HL-60/S4 (cell line): Measurements from ENCODE around the gene CDH11.

Source experiments
- in situ Hi-C: fragments of 300-500 bp; cut with MboI; formaldehyde crosslinking; loops from 2 replicates; pipeline ENCODE4 v1.14.3; 2022; ENCODE audit warnings: low sequenced_read_pairs

Gene CDH11

DNA sequence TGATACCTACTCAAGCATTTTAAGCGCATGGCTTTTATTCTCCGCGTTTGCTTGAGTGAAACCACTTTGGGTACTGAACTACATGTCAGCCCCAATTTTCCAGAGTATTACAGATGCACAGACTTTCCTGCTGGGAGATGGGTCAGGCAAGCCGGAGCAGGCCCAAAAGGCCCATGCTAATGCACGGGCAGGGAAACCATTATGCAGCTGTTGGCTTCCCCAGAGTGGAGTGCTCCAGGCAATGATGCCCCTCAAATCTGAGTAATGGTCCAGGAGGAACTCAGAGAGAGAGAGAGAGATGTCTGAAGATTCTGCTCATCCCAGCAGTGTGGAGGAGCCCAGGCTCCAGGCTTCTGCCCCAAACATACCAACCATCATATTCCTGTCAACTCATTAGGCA, 80.2 kb downstream of the CDH11 start:
- in situ Hi-C loops: no loop called here

DNA sequence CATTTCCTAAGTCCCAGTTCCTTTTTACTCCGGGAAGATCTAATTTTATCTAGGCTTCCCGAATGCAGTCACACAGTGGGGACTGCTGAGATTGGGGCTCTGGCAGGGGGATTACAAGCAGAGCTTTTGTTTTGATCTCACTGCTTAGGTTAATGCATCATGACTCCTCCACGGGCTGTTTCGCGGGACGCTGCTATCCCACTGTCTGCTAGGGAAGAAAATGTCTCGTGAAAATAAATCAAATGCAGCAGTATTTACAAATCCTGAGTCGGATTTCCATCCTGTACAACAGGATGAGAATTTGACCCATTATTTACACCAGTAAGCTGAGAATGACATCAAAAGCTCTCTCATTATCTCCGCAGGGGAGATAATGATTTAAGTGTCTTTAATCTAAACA, 83.8 kb downstream of the CDH11 start:
- in situ Hi-C loops: no loop called here

DNA sequence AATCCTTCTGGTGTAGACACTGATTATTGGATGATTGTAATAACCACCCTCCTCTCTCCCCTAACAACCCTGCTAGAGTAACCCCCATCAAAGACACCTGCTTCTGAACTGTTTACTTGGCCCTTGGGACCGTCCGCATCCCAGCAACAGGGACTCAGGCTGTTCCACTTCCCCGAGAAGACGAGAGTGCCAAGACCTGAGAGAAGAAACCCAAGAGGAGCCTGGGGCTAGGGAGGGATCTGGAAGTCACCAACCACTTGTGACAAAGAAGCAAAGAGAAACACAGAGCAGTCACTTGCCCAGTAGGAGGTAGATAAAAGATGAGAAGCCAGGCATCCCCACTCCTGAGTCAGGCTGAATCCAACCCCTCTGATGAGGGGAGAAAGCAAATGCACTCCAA, 84.3 kb downstream of the CDH11 start:
- in situ Hi-C loops: no loop called here

DNA sequence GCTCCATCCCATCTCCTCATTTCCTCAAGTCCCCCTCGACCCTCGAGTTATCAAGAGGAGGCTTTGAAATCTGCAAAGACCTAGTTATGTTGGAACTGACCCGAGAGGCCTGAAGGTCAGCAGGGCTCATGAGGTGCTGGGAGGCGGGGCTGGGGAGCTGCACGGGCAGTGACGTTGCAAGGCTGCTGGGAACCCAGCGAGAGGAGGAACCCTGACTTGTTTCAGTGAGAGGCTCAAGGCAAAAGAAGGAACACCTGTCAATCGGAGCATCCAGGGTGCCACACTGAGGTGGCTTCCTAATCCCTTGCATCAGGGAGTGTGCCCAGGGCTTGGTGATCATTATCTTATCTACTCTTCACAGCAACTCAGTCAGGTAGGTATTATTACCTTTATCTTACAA, 86.9 kb downstream of the CDH11 start:
- in situ Hi-C loops: no loop called here

DNA sequence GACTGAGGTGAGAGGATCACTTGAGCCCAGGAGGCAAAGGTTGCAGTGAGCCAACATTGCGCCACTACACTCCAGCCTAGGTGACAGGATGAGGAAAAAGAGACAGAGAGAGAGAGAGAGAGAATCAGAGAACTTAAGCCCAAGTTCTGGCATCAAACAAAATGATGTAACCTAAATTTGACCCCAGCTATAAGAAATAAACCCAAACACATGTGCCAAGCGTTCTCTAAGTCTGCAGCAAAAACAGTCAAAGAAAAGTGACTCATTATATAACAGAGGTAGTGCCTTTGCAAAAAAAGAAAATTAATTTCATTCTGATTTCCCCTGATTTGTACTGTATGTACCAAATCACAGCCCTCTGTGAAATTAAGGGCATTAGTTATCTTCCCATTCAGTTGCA, 89.5 kb downstream of the CDH11 start:
- in situ Hi-C loops: no loop called here

DNA sequence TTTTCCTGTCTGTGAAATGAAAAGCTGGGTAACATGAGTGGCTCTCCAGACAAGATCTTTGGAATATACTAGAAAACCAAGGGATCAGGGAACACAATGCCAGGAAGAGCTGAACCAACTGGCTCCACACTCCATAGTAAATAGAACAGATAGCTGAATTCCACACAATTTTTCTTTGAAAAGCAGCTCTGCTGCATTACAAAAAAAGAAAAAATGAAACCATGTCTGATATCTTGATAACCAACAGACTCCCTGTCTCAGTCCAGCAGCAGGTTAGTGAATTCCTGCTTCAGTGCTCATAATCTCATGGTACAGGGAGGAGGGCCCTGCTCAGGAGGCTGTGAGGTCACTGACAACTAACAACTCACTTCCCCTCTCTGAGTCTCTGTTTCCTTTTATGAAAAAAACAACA, 97.1 kb downstream of the CDH11 start:
- in situ Hi-C loops: no loop called here

DNA sequence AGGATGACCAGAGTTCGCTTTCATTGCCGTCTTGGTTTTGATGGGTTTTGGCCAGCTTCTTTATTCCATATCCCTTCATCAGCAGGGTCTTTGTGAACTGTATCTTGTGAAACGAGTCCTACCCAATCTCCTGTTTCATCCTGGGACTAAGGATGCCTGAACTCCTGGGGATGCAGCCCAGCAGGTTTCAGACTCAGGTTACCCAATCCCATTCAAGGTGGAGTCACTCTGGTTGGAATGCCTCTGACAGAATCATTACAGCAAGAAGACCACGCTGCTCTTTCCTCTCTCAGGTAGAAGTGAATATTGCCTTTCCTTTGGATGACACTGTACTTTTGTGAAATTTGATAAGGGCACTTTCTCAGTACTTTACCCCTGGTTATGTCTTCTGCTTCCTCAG, 98.1 kb downstream of the CDH11 start:
- in situ Hi-C loops: no loop called here

DNA sequence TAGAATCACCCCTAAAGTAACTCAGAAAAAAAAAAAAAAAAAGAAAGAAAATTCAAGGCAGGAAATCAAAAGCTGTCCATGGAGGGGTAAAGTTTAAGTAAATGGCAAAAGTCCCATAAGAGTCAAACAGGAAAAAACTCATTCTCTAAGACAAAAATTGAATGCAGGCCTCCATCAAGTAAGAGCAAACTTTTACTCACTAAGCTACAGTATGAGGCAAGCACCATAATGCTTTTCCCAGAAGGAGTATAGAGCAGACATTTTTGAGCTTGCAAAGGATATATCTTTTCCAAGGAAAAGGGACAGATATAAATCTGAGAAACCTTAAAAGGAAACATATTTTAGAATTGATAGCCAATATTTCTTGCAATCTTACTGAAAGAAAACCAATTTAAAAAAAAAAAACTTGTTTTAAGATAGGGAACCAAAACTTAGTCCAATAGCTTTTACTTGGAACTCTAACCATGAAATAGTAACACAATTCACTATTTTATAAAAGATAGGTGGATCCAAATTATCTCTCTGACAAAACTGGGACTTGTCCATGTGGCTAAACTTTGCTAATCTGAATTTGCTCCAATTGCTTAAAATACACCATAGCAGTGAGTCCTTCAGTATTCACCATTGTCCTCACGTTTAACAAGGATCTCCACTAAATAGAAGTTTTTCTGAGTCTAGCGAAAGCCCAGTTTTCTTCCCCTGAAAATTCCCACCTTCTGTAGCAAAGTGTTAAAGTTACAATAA, 99.8 kb downstream of the CDH11 start:
- in situ Hi-C loops: no loop called here

DNA sequence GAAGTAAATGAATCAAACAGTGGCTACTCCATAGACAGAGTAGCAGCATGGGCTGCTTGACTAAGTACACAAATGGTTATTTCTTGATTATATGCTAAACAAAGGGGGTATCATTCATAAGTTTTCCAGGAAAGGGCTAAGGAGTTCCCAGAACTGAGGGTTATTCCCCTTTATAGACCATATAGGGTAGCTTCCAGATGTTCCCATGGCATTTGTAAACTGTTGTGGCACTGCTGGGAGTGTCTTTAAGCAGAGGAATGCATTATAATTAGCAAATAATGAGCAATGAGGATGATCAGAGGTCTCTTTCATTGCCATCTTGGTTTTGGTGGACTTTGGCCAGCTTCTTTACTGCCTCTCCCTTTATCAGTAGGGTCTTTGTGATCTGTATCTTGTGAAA, 105.1 kb downstream of the CDH11 start:
- in situ Hi-C loops: no loop called here

DNA sequence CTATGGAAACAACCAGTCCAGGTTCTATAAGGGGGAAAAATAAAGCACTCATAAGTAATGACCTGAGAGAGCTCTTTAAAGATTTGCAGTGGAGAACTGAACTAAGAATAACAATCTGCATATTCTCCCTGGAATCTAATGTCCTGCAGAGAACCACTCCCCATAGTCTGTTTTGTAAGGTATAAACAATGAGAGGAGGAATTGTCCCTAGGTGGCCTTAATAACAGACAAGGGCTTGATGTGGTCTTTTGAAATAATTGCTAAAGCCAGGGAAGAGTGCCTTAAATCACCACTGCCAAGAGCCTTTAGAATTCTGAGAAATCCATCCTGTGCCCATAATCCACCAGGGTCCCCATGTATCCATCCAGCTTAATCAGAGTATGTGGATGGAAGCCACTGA, 106.3 kb downstream of the CDH11 start:
- in situ Hi-C loops: no loop called here

DNA sequence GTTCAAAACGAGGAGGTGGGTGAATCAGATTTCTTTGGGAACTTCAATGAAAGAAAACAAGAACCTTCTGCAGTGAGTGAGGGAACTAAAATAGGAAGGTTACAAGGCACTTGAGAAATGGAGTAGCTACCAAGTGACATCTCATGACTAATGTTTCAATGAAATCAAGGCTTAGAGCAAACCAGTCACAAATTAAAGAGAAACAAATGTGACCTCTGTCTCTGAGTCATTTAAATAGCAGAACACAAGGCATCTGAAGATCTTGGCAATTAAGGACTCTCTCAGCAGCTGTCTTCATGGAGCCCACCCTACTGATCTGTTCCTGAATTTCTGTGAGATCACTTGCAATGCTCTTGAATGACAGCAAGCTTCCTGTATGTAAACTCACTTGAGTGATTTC, 109.5 kb downstream of the CDH11 start:
- in situ Hi-C loops: no loop called here

DNA sequence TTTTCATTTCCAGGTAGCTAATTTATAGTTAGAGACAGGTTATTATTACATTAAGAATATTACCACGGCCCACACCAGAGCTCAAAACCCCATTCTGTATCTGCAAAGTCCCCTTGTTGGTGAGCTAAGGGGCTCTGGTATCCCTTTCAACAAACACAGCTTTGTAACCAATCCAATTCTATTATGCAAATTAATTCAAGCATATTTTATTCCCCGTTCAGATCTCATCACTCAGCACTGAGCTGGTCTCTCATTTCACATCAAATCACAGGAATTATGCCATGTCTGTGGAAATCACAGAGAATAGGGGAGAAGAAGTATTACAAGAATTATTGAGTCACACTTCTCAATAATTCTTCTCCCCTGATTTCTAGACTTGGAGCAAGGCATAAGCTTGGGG, 111.7 kb downstream of the CDH11 start:
- in situ Hi-C loops: no loop called here

DNA sequence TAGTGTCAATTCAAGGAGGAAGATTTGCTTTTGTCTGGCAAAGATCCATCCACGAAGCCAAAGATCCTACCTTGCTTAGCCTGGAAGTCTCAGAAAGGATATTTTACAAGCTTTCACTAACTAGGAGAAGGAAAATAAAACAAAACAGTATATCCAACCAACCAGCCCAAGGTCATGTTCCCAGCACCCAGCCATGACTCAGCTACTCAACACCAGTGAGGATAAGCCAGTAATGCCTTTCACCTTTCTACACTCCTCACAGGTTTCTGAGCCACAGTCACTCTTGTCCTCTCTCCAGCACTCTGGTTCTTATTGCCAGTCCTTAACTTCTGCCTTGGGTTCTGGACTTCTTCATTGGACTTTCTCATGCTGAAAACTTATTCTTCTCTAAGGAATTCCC, 116.2 kb downstream of the CDH11 start:
- in situ Hi-C loops: no loop called here

DNA sequence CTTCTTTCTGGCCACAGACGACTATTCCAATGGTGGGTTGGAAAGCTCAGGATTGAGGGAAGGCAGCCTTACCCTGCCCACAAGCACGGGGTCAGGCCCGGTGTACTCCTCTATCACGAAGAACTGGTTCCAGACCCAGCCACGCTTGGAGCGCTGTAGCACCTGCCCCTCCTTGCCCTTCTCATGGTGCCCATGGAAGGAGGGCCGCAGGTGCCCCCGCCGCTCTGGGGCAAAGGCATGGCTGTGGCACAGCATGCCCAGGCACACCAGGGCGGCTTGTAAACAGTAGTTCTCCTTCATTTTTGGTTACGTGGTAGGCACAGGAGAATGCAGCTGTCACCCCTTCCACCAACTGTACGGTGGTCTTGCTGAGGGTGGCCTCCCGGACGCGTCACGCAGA, 117.3 kb downstream of the CDH11 start:
- in situ Hi-C loops: no loop called here

DNA sequence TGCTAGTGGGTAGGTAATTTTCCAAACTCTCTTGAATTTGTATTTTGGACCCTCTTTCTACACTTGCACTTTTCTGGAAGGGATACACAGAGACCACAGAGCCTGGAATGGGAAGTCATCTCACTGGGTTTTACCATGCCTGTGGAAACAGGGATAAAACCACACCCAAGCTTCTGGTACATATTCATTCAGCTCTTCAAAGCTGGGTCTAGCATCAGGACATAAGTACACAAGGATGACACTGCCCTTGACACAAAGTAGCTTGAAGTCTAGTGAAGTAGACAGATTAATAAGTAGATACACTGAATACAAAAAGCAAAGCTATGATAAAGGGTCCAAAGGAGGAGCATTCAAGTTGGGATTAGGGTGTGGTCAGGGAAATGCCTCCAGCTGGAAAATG, 118.2 kb downstream of the CDH11 start:
- in situ Hi-C loops: no loop called here

DNA sequence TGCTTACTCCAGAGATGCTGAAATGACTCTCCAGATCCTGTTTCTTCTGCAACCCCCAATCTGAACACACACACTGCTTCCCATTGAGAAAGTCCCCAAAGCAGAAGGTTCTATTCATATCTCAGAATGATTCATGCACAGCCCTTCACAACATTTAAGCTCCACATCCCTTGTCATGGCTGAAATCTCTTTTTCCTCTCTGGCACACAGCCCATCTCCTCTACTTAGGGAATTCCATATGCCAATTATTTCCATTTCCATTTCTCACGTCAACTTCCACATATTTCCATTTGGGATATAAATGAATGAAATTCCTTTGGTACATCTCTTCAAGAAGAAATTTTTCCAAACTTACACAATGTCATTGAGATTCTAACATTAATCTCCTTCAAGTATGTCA, 119.6 kb downstream of the CDH11 start:
- in situ Hi-C loops: no loop called here

DNA sequence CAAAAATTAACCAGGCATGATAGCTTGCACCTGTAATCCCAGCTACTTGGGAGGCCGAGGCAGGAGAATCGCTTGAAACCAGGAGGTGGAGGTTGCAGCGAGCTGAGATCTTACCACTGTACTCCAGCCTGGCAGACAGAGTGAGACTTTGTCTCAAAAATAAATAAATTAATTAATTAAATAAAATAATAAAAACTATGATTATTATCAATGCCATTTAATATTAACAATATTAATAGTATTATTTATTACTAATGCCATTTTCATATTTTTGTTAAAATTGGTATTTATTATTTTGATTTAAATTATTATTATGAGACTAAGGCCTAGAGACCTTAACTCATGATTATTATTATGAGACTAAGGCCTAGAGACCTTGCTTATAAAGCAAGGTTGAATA, 121.2 kb downstream of the CDH11 start:
- in situ Hi-C loops: no loop called here

DNA sequence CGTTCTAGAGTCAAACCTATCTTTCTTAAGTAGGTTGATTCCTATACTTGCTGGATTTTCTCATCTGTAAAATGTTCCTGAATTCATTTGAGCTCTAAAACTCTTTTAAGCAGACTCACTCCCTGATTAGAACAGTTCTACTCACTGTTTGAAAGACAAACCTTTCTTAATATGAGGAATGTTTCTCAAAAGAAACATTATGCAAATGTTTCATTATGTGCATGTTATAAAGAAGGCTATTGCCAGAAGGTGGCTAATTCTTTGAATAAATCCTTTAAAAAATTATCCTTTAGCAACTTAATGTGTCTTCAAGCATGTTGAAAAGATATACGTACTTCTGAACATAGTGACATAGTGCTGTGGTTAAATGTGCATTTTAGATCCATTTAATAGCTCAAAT, 124.1 kb downstream of the CDH11 start:
- in situ Hi-C loops: no loop called here

DNA sequence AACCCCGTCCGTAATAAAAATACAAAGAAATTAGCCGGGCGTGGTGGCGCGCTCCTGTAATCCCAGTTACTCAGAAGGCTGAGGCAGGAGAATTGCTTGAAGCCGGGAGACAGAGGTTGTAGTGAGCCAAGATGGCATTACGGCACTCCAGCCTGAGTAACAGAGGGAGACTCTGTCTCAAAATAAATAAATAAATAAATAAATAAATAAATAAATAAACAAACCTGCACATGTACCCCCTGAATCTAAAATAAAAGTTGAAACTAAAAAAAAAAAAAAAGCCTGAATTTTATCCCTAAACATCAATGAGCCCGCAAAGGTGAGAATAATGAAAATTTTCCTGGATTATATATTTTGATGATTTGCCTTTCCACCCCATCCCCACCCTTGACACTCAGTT, 124.7 kb downstream of the CDH11 start:
- in situ Hi-C loops: no loop called here

DNA sequence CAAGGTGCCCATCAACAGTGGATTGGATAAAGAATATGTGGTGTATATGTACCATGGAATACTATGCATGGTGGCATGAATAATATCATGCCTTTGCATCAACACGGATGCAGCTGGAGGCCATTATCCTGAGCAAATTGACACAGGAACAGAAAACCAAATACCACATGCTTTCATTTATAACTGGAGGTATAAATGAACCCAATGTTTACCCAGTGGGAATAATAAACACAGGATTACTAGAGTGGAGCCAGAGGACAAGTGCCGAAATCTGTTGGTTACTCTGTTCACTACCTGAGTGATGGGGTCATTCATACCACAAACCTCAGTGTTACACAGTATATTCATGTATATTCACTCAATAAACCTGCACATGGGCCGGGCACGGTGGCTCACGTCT, 125.2 kb downstream of the CDH11 start:
- in situ Hi-C loops: no loop called here

DNA sequence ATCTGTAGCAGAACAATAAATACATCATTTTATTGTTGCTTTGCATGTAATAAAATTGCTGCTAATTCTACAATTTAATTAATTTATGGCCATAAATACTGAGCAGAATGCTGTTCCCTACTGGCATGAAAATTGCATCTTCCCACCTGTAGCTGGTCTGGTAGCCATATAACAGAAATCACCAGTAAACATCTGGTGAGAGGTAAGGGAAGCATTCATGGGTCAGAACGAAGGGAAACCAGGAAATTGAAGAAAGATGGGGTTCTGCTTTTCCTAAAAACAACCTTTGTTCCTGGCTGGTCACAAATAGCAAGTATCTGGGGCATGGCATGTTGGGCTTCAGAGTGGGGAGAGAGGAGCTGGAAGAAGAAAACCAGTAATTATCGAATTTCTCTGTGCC, 128.4 kb downstream of the CDH11 start:
- in situ Hi-C loops: no loop called here

DNA sequence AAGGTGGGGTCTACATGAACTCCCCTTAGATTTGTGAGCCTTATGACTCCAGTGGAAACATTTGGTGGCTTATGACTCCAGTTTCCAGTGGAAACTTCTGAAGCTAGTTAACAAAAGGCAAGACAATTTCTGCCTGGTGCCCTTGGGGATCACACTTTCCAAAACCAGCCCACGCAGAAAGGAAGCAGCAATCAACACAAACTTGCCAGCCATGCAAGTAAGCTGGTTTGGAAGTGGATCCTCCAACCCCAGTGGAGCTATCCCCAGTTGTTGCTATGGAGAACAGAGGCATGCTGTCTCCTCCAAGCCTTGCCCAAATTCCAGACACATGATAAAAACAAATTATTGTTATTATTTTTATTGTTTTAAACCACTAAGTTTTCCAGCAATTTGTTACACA, 130.9 kb downstream of the CDH11 start:
- in situ Hi-C loops: no loop called here

DNA sequence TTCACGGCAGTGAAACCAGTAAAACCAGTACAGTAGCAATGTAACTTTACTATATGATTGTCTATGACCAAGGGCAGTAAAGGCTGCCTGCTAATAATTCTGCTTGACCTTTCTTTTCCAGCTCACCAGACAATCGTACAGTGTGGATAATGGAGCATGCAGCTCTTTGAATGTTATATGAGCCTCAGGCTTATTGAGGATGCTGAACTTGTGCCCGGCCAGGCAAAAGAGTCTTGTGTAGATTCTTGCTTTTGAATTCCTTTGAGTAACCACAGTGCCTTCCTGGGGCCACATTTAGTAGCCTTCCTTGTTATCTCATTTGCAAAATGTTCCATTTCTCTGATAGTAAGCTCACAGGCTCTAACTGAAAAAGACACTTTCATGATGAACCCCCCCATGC, 131.8 kb downstream of the CDH11 start:
- in situ Hi-C loops: no loop called here
